Stimulated activated memory B cell treated with anti-CD40 and anti-IgM and Interleukin-4, amounts not matched to agents 10 μg/mL and 1 μg/mL and 100 μg/mL, for 72 hours (primary cell): ENCODE data around the gene LRP6.
"Not testable (repeated sequence)": the region's sequence is repeated elsewhere in the genome, so short reads cannot be mapped to it uniquely, and the experiment has no call there.

Experiments used
- ATAC-seq: fragments of 150-1000 bp; cut with Tn5 transposase; 2 replicates; pipeline ENCODE4 v1.10.0; 2021
- H3K27ac Mint-ChIP-seq: one replicate; pipeline ENCODE4 v1.8.0; 2022; ENCODE audit warnings: mild to moderate bottlenecking, mixed read lengths
- H3K27me3 Mint-ChIP-seq: one replicate; pipeline ENCODE4 v1.8.0; 2022; ENCODE audit warnings: mixed read lengths
- H3K36me3 Mint-ChIP-seq: one replicate; pipeline ENCODE4 v1.8.0; 2022; ENCODE audit warnings: mixed read lengths
- H3K4me1 Mint-ChIP-seq: one replicate; pipeline ENCODE4 v1.8.0; 2022; ENCODE audit warnings: mixed read lengths
- H3K4me3 Mint-ChIP-seq: one replicate; pipeline ENCODE4 v1.8.0; 2022; ENCODE audit warnings: mild to moderate bottlenecking, moderate library complexity, mixed read lengths
- H3K9me3 Mint-ChIP-seq: one replicate; pipeline ENCODE4 v1.8.0; 2022; ENCODE audit warnings: mixed read lengths

Gene LRP6

DNA sequence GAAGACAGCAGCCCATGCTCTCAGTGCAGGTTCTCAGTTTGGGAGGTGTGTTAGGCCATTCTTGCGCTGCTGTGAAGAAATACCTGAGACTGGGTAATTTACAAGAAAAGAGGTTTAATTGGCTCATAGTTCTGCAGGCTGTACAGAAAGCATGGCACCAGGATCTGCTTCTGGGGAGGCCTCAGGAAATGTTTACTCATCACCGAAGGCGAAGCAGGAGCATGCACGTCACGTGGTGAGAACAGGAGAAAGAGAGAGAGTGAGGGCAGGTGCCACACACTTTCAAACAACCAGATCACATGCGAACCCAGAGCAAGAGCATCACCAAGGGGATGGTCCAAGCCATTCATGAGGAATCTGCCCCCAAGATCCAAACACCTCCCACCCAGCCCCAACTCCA is 9.0 kb upstream of the LRP6 start:
- no peak for ATAC-seq
- no peak overlapping the region for H3K27ac Mint-ChIP-seq
- peaks cover 5% of the 10 kb centered on the region for H3K27me3 Mint-ChIP-seq
- H3K36me3 Mint-ChIP-seq, result no peaks in the 10 kb centered on the region
- no peak overlapping the region for H3K4me3 Mint-ChIP-seq
- no peaks in the 10 kb centered on the region for H3K4me1 Mint-ChIP-seq
- peaks cover 13% of the 10 kb centered on the region for H3K9me3 Mint-ChIP-seq

DNA sequence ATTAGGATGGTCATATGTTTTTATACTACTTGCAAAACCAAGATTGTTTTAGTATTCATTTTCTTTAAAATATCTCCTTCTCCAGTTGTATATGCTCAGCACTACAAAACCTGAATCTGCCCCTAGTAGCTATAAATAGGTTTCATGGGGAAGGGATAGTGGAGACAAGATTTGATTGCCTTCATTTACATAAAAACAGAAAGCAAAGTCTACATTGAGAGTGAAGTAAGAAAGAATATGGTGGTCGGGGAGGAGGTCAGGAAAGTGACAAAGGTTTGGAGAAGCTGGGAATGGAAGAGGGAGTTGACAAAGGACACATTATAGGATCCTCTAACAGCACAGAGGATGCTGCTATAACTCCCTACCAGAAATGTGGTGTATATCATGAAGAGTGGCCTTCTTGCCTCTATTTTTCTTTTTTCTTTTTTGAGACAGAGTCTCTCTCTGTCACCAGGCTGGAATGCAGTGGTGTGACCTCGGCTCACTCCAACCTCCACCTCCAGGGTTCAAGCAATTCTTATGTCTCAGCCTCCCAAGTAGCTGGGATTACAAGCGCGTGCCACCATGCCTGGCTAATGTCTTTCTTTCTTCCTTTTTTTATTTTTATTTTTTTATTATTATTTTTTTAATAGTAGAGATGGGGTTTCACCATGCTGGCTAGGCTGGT is 6.6 kb upstream of the LRP6 start:
- Mint-ChIP-seq H3K9me3 (peaks cover 13% of the 10 kb centered on the region), H3K27ac (no peak overlapping the region), H3K27me3 (no peaks in the 10 kb centered on the region), H3K4me3 (no peak overlapping the region), H3K4me1 (no peaks in the 10 kb centered on the region), H3K36me3 (no peaks in the 10 kb centered on the region)
- ATAC-seq, result no peak

DNA sequence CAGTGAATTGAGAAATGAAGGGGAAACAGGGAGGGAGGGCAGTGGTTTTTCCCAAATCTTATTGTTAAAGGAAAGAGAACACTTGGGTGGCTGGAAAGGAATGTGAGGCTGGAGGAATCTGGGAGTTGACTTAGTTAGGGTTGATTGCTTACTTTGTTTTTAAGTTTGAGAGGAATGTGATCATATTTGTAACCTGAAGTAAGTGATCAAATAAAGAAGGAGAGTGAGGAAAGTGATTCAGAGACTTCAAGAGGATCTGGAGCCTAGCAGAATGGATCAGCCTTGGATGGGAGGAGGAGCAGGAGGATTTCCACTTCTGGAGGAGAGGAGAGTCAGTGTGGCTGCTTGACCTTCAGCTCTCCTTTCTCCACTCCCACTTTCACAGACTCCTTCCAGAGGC is 6.0 kb upstream of the LRP6 start:
- no peaks in the 10 kb centered on the region for H3K4me1 Mint-ChIP-seq
- no peak for ATAC-seq
- H3K27me3 Mint-ChIP-seq, result no peaks in the 10 kb centered on the region
- H3K4me3 Mint-ChIP-seq, result no peak overlapping the region
- peaks cover 11% of the 10 kb centered on the region for H3K9me3 Mint-ChIP-seq
- H3K36me3 Mint-ChIP-seq, result no peaks in the 10 kb centered on the region
- no peak overlapping the region for H3K27ac Mint-ChIP-seq

DNA sequence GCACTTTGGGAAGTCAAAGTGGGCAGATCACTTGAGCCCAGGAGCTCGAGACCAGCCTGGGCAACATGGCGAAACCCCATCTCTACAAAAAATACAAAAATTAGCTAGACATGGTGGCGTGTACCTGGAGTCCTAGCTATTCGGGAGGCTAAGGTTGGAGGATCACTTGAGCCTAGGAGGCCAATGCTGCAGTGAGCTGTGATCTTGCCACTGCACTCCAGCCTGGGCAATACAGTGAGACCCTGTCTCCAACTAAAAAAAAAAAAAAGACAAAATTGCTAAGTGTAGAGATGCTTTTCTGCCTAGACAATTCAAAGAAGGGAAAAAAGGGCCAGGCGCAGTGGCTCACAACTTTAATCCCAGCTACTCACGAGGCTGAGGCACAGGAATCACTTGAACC is 3.4 kb upstream of the LRP6 start:
- ATAC-seq, result no peak
- Mint-ChIP-seq H3K4me1 (peaks cover 20% of the 10 kb centered on the region), H3K4me3 (no peak overlapping the region), H3K27ac (no peak overlapping the region), H3K36me3 (no peaks in the 10 kb centered on the region), H3K27me3 (peaks cover 22% of the 10 kb centered on the region), H3K9me3 (peaks cover 3% of the 10 kb centered on the region)

DNA sequence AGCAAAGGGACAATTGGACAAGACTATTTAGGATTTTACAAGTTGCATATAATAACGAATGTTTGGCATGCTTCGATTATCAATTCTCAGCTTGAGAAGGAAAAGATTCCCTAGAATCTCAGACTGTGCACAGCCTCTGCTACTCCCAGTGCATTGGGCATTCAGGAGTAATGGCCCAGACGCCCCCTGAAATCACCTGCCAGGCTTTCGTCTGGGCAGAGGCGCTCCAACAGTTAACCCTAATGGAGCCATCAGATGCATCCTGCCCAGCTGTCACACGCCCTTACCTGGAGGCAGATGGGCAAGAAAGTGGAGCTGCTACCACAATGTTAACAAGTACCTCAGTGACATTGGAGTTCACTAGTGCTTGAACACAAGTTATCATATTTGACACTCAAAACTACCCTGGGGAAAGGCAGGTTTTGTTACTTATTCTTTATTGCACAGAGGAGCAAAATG is 927 bp upstream of the LRP6 start:
- Mint-ChIP-seq H3K27me3 (peaks cover 46% of the 10 kb centered on the region), H3K9me3 (no peaks in the 10 kb centered on the region), H3K4me1 (peaks cover 27% of the 10 kb centered on the region), H3K36me3 (no peaks in the 10 kb centered on the region), H3K4me3 (peak overlapping the region; percentile 90), H3K27ac (no peak overlapping the region)
- ATAC-seq, result no peak

DNA sequence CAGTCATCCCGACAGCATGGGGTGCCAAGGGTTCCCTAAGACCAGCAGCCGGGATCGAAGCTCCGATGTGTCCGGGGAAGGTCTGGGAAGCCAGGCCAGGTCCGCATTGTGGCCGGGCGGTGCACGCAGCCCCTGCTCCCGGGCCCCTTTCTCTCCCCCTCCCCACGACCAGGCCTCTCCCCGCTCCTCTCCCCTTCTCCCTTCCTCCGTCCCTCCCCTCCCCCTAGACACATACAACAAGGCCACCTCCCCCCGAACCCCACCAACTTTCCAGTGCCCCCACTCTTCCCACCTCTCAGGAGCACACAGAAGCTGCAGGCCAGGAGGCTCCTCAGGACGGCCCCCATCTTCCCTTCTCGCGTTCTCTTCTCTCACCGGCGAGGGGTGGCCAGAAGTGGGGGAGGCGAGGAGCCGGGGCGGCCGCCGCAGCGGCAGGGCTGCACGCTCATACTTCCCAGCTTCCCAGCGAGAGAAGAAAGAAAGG is 413 bp downstream of the LRP6 start:
- Mint-ChIP-seq H3K4me1 (peaks cover 27% of the 10 kb centered on the region), H3K9me3 (no peaks in the 10 kb centered on the region), H3K27me3 (peaks cover 60% of the 10 kb centered on the region), H3K27ac (peak overlapping the region; percentile 82), H3K36me3 (no peaks in the 10 kb centered on the region), H3K4me3 (peak overlapping the region; percentile 90)
- ATAC-seq, result no peak

DNA sequence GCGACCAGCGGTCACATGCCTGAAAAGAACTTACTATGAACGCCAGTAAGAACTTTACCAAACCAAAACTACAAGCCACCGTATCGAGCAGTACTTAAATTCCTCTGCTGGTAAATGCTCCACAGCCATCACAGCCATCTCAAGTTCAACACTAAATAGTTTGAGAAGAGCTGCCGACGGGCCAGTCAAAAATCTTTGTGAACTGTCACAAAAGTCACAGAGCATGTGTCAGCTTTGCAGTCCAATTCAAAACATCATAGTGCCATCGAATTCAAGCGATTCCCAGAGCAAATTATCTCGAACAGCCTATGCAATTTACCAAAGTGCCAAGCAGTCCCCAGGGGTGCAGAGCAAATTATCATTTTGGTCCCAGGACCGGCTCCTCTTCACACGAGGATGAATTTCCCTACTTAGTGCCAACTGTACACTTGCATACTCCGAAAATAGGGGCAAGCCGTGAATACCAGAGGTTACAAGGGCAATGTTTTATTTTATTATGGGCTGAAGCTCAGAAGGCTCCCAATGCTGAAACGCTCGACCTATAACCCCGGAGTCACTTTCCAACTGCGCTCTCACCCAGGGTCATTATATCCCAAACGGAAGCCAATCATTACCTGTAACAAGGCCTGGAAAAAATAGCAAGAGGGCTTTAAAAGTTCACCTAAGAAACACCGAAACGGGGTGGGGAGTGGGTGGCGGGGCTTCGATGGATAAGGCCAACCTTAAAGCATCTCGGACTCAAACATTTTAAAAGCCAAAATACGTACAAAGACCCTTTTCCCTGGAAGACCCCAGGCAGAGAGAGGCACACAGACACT is 1.1 kb downstream of the LRP6 start:
- H3K4me3 Mint-ChIP-seq, result peak overlapping the region; percentile 90
- H3K27ac Mint-ChIP-seq, result no peak overlapping the region
- no peaks in the 10 kb centered on the region for H3K36me3 Mint-ChIP-seq
- peaks cover 62% of the 10 kb centered on the region for H3K27me3 Mint-ChIP-seq
- ATAC-seq, result no peak
- peaks cover 27% of the 10 kb centered on the region for H3K4me1 Mint-ChIP-seq
- H3K9me3 Mint-ChIP-seq, result no peaks in the 10 kb centered on the region

DNA sequence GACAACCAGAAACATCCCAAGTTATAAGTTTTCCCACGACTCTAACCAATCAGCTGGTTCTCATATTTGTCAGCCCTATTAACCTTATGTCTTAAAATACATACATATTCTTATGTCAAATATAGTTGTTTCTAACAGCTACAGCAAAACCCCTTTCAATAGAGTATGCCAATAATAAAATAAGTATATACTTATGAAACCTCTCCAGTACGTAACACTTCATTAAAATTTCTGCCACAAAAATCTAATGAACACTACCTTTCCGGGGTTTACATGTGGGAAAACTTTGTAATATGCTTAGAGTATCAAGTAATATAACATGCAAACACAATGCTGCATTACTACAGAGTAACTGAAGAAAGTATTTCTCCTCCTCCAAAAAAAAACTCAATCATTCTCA is 1.8 kb downstream of the LRP6 start:
- Mint-ChIP-seq H3K4me3 (no peak overlapping the region), H3K27me3 (peaks cover 62% of the 10 kb centered on the region), H3K27ac (no peak overlapping the region), H3K4me1 (peaks cover 27% of the 10 kb centered on the region), H3K36me3 (no peaks in the 10 kb centered on the region), H3K9me3 (no peaks in the 10 kb centered on the region)
- no peak for ATAC-seq

DNA sequence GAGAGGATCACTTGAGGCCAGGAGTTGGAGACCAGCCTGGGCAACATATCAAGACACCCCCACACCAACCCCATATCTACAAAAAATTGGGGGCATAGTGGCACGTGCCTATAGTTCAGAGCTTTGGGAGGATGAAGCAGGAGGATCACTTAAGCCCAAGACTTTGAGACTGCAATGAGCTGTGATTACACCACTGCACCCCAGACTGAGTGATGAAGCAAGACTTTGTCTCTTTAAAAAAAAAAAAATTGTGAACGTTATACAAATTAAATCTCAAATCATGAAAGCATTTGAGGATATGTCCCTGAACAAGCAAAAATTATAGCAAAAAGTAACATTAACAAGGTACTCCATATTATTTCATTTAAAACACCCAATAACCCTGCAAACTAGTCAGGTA is 2.9 kb downstream of the LRP6 start:
- peaks cover 62% of the 10 kb centered on the region for H3K27me3 Mint-ChIP-seq
- no peaks in the 10 kb centered on the region for H3K36me3 Mint-ChIP-seq
- peaks cover 27% of the 10 kb centered on the region for H3K4me1 Mint-ChIP-seq
- H3K9me3 Mint-ChIP-seq, result no peaks in the 10 kb centered on the region
- H3K27ac Mint-ChIP-seq, result no peak overlapping the region
- no peak for ATAC-seq
- H3K4me3 Mint-ChIP-seq, result no peak overlapping the region

DNA sequence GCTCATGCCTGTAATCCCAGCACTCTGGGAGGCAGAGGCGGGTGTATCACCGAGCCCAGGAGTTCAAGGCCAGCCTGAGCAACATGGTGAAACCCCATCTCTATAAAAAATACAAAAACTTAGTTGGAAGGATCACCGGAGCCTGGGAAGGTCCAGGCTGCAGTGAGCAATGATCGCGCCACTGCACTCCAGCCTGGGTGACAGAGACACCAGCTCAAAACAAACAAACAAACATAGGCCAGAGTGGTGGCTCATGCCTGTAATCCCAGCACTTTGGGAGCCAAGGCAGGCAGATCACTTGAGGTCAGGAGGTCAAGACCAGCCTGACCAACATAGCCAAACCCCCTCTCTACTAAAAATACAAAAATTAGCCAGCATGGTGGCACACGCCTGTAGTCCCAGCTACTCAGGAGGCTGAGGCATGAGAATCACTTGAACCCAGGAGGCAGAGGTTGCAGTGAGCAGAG is 10.5 kb downstream of the LRP6 start:
- not testable (repeated sequence) for H3K27ac Mint-ChIP-seq, H3K4me1 Mint-ChIP-seq, ATAC-seq, H3K27me3 Mint-ChIP-seq, H3K4me3 Mint-ChIP-seq, H3K36me3 Mint-ChIP-seq, H3K9me3 Mint-ChIP-seq

DNA sequence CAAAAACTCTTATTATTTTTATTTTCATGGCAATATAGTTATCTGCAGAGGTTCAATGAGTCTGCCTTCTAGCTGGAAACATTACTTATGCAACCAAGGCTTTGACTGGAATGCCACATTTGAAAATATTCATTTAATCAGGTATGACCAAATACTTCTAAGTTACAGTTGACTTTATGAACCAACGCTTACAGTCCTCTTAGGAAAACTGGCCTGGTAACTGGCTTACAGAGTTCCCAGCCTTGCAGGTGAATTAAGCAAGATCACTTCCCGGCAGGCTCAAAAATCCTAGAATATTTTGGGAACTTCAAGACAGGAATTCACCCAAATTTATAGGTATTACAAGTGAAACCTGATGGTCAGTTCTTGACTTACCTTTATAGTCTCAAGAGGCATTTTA is 12.3 kb downstream of the LRP6 start:
- H3K4me1 Mint-ChIP-seq, result peaks cover 6% of the 10 kb centered on the region
- no peaks in the 10 kb centered on the region for H3K27me3 Mint-ChIP-seq
- no peaks in the 10 kb centered on the region for H3K36me3 Mint-ChIP-seq
- no peak overlapping the region for H3K27ac Mint-ChIP-seq
- ATAC-seq, result no peak
- no peak overlapping the region for H3K4me3 Mint-ChIP-seq
- H3K9me3 Mint-ChIP-seq, result no peaks in the 10 kb centered on the region

DNA sequence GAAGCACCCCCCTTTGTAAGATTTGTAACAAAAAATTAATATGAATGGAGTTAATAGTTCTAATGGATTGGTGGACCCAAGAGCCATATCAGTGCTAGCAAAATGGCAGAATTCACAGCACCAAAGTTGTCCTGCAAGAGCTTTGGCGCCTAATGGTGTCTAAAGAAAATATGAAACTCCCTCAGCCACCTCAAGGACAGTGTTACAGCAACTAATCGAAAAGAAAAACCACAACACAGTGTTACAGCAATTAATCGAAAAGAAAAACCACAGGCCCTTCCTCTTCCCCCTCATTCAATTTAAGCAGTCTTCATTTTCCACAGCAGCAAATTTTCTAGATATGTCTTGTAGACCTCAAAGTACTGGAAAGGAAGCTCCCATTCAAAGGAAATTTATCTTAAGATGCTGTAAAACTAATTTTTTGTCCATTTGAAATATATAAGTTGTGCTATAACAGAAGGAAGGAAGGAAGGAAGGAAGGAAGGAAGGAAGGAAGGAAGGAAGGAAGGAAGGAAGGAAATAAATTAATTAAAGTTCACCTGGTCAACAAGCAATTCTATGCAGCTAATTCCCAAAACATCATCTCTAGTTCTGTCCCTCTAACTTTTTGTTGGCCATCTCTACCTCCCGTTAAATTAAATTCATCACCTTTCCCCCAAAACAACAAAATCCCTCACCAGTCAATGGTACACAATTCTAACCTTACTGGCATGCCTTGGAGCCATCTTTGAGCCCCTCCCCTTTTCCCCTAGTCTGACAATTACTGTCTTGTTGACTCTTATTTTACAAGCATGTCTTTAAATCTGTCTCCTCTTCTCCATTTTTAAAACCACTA is 17.4 kb downstream of the LRP6 start:
- Mint-ChIP-seq H3K4me1 (peaks cover 6% of the 10 kb centered on the region), H3K9me3 (no peaks in the 10 kb centered on the region), H3K4me3 (no peak overlapping the region), H3K27me3 (peaks cover 9% of the 10 kb centered on the region), H3K36me3 (no peaks in the 10 kb centered on the region), H3K27ac (no peak overlapping the region)
- ATAC-seq, result no peak

DNA sequence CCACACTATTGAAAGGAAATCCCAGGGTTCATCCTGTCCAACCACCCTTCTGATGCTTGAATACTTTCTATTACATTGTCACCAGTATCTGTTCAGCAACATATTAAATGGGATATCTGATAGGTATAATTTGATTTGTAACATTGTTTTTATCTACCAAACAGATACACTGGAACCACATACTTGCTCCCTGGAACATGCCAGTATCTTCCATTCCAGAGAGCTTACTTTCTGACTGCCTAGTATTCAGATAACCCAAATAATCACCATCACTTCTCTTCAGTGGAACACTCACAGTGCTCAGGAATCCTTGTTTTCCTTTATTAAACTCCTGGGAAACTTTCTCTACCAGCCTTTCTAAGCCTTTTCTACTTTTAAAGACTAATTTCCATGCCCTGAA is 19.3 kb downstream of the LRP6 start:
- Mint-ChIP-seq H3K36me3 (no peaks in the 10 kb centered on the region), H3K27ac (no peak overlapping the region), H3K9me3 (no peaks in the 10 kb centered on the region), H3K4me1 (peaks cover 6% of the 10 kb centered on the region), H3K4me3 (no peak overlapping the region), H3K27me3 (peaks cover 9% of the 10 kb centered on the region)
- ATAC-seq, result no peak

DNA sequence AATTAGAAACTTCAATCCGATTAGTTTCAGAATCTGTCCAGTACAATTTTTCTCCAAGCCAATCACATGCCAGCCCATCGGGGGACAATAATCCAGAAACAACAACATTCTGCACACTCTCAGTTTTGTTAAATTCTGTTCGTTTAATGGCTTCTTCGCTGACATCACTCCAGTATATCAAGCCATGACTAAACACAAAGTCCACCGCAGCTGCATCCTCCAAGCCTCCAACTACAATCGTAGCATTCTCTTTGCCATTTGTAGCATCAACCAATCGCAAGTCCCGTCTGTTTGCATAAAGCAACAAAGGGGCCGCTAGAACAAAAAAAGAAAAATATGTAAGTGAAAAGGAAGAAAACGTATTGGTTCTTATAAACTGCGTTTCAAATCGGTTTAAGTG is 22.5 kb downstream of the LRP6 start:
- H3K4me1 Mint-ChIP-seq, result no peaks in the 10 kb centered on the region
- ATAC-seq, result no peak
- peaks cover 17% of the 10 kb centered on the region for H3K27me3 Mint-ChIP-seq
- no peaks in the 10 kb centered on the region for H3K36me3 Mint-ChIP-seq
- no peak overlapping the region for H3K4me3 Mint-ChIP-seq
- no peaks in the 10 kb centered on the region for H3K9me3 Mint-ChIP-seq
- H3K27ac Mint-ChIP-seq, result no peak overlapping the region

DNA sequence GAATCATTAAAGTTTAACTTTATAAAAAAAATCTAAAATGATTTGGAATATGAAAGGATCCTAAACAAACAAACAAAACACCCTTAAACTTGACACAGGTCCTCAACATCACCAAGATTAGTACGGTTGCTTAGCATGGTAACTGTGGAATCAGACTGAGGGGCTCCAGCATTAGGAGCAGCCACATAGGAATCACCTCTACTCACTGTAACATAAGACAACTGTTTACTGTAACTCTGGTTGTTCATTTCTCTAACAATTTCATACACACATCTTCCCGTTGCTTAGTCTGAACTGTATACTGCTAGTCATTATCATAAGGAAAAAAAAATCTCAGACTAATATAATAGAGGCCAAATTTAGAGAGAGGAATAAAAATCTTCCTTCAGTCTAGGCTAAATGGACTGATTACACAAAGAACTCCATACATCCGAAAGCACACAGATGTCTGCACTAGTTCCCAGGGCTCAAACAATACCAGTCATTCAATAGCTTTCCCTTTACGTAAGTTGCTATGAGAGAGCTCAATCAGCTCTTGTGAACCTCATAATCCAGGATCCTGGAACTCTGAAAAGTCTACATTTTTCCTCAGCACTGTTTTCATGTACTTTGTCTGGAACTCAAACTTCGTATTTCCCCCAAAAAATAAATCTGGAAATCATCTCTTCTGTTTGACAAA is 26.0 kb downstream of the LRP6 start:
- no peaks in the 10 kb centered on the region for H3K4me1 Mint-ChIP-seq
- ATAC-seq, result no peak
- H3K9me3 Mint-ChIP-seq, result no peaks in the 10 kb centered on the region
- H3K27me3 Mint-ChIP-seq, result peaks cover 30% of the 10 kb centered on the region
- no peaks in the 10 kb centered on the region for H3K36me3 Mint-ChIP-seq
- H3K4me3 Mint-ChIP-seq, result no peak overlapping the region
- no peak overlapping the region for H3K27ac Mint-ChIP-seq
